ENCODE measurements around the gene BMP6.

DNA sequence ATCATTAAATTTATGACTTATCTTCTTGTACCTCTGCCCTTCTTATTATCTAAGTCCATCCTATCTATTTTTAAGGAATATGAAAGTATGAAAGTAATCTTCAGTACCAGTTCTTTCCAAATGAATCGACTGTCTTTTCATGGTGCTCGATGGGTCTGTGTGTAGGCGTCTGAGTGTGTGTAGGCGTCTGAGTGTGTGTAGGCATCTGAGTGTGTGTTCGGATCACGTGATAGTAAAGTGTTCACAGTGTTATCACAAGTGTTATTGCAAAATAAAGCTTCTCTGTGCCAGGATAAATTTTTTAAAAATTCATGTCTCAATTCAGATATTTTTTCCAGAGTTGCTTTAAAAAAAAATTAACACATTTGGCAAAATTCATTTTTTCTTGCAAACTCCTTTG is 58.3 kb downstream of the BMP6 start:
- TF ChIP-seq, protein P1, sequence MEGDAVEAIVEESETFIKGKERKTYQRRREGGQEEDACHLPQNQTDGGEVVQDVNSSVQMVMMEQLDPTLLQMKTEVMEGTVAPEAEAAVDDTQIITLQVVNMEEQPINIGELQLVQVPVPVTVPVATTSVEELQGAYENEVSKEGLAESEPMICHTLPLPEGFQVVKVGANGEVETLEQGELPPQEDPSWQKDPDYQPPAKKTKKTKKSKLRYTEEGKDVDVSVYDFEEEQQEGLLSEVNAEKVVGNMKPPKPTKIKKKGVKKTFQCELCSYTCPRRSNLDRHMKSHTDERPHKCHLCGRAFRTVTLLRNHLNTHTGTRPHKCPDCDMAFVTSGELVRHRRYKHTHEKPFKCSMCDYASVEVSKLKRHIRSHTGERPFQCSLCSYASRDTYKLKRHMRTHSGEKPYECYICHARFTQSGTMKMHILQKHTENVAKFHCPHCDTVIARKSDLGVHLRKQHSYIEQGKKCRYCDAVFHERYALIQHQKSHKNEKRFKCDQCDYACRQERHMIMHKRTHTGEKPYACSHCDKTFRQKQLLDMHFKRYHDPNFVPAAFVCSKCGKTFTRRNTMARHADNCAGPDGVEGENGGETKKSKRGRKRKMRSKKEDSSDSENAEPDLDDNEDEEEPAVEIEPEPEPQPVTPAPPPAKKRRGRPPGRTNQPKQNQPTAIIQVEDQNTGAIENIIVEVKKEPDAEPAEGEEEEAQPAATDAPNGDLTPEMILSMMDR (conservative IDR thresholded peaks at IDR 0.05; ENCODE audit: low read length) = no peak
- TF ChIP-seq EZH2phosphoT487 (IDR thresholded peaks at IDR 0.05; ENCODE audit: borderline replicate concordance, low read depth, low read length) = no peak

Data from OCI-LY7 (cell line).